ENCODE measurements around the gene MTCH1. TPM values are rescaled to one million over a fixed set of nuclear protein-coding genes. Genes with fewer than 3 reads are reported as not detected.

MTCH1 gene
- total and polyA plus RNA-seq, 2 of the 4 experiments (the other 2 are of a cell fraction), result 215 to 263 TPM

- ChIA-PET CTCF (no interaction called here), POLR2A (ENCODE audit: unreplicated experiment) (no interaction called here)
- no TSS peak for BruUV-seq (replicated peaks)
- no peak overlapping the region for H2AFZ ChIP-seq (replicated peaks; ENCODE audit: low read length, poor library complexity)
- no peak overlapping the region for H4K5ac ChIP-seq (ENCODE audit: low read depth, low read length)
- no peak overlapping the region for H2BK5ac ChIP-seq (ENCODE audit: low read depth, low read length, poor library complexity, severe bottlenecking)
- no peak overlapping the region for H2AK5ac ChIP-seq (ENCODE audit: low read depth, low read length)
- H3K9ac ChIP-seq (ENCODE audit: low read depth, low read length), result no peak overlapping the region
- no peak overlapping the region for H3K18ac ChIP-seq (ENCODE audit: low read depth, low read length)
- H3K27ac ChIP-seq (ENCODE audit: insufficient read depth, low read length), result no peak overlapping the region
- H4K20me1 ChIP-seq (ENCODE audit: insufficient read depth, low read length), result no peaks in the 10 kb centered on the region
- intact Hi-C loops (cut with micrococcal nuclease), result no loop called here
- no peak overlapping the region for H2AK9ac ChIP-seq (replicated peaks; ENCODE audit: low read depth, low read length, poor library complexity)
- no peaks in the 10 kb centered on the region; the same call in 1 of the 2 replicates for H3K9me1 ChIP-seq (ENCODE audit: insufficient read depth, low read length)
- dilution Hi-C loops (cut with HindIII; ENCODE audit: low sequenced_read_pairs, unreplicated experiment), result no loop called here
- in situ Hi-C loops (cut with MboI; ENCODE audit: low sequenced_read_pairs), result no loop called here
- H3K4me1 ChIP-seq (ENCODE audit: control insufficient read depth, insufficient read depth, low read length), result peaks cover 4% of the 10 kb centered on the region
- no peak overlapping the region for H3K4ac ChIP-seq (ENCODE audit: low read depth, low read length)
- H3K4me3 ChIP-seq (ENCODE audit: insufficient read depth, low read depth, low read length), result no peak overlapping the region
- no peak overlapping the region for H4K8ac ChIP-seq (ENCODE audit: low read depth in 2 of 2, low read length in 2 of 2)
- DNase-seq, result no peak
- TF ChIP-seq MAFK (IDR thresholded peaks at IDR 0.05; ENCODE audit: low read depth, low read length), result no peak
- TF ChIP-seq MAZ (IDR thresholded peaks at IDR 0.05; ENCODE audit: borderline replicate concordance, low read depth, low read length), result no peak
- no peak overlapping the region for H2BK120ac ChIP-seq (ENCODE audit: low read depth, low read length)
- no peak for ATAC-seq (ENCODE audit: low read depth)
- no peak overlapping the region for H3K56ac ChIP-seq (ENCODE audit: extremely low read depth, insufficient read depth, low read length)
- no peaks in the 10 kb centered on the region for H3K9me3 ChIP-seq (ENCODE audit: control insufficient read depth, insufficient read depth, low read length)
- H2BK15ac ChIP-seq (ENCODE audit: low read depth, low read length), result no peak overlapping the region
- no peak overlapping the region for H4K91ac ChIP-seq (ENCODE audit: insufficient read depth, low read depth, low read length)
- no peak overlapping the region for H3K14ac ChIP-seq (replicated peaks; ENCODE audit: low read depth, low read length)
- no peak overlapping the region for H2BK20ac ChIP-seq (ENCODE audit: low read depth, low read length)
- peaks cover 3% of the 10 kb centered on the region; the same call in 1 of the 2 replicates for H3K27me3 ChIP-seq (ENCODE audit: control insufficient read depth, insufficient read depth, low read length)
- H3K4me2 ChIP-seq (ENCODE audit: low read depth, low read length), result no peak overlapping the region
- no peak overlapping the region for H3K23ac ChIP-seq (ENCODE audit: low read depth, low read length)
- H3K79me1 ChIP-seq (ENCODE audit: low read depth in 1 of 2, low read length in 2 of 2), result no peaks in the 10 kb centered on the region
- no peaks in the 10 kb centered on the region for H3K36me3 ChIP-seq (ENCODE audit: control insufficient read depth, insufficient read depth, low read length)
These were observed 29.6 kb downstream of the MTCH1 start for GRCh38 chr6:36956446-36956820.

All from IMR-90 (cell line).